Mesothelial cell of epicardium (in vitro differentiated cells): ENCODE measurements around the gene FBXO11. TPM values are rescaled to one million over a fixed set of nuclear protein-coding genes. Genes with fewer than 3 reads are reported as not detected.
"Not testable (repeated sequence)": the region's sequence is repeated elsewhere in the genome, so short reads cannot be mapped to it uniquely, and the experiment has no call there.

Source experiments
- DNase-seq, 2 experiments: peaks; one replicate each; pipeline ENCODE4 v3.0.0; 2021; ENCODE audit warnings: low spot score in 2 of 2; ENCODE audit not compliant: unreplicated experiment in 2 of 2
- H3K27ac Mint-ChIP-seq: 2 replicates; pipeline ENCODE4 v1.8.0; 2021; ENCODE audit warnings: mixed read lengths
- H3K27me3 Mint-ChIP-seq: 2 replicates; pipeline ENCODE4 v1.8.0; 2021; ENCODE audit warnings: low read depth, mixed read lengths
- H3K36me3 Mint-ChIP-seq: 2 replicates; pipeline ENCODE4 v1.8.0; 2021; ENCODE audit warnings: mixed read lengths
- H3K4me1 Mint-ChIP-seq: 2 replicates; pipeline ENCODE4 v1.8.0; 2021; ENCODE audit warnings: mixed read lengths
- H3K4me3 Mint-ChIP-seq: 2 replicates; pipeline ENCODE4 v1.8.0; 2021; ENCODE audit warnings: mild to moderate bottlenecking, moderate library complexity, mixed read lengths
- H3K9me3 Mint-ChIP-seq: 2 replicates; pipeline ENCODE4 v1.8.0; 2021; ENCODE audit warnings: mixed read lengths
- CTCF ChIP-seq: fragments of 200-600 bp; sonication (generic); IDR thresholded peaks from one replicate; pipeline ENCODE4 v1.5.0; 2021; ENCODE audit warnings: antibody characterized with exemption; ENCODE audit not compliant: unreplicated experiment
- total RNA-seq: library from RNA; stranded (reverse); gene quantifications from 3 replicates; pipeline ENCODE4 v1.2.1, GENCODE V29; 2021

Gene FBXO11
- total RNA-seq, 1 donor from 2014 or later: 102 TPM

DNA sequence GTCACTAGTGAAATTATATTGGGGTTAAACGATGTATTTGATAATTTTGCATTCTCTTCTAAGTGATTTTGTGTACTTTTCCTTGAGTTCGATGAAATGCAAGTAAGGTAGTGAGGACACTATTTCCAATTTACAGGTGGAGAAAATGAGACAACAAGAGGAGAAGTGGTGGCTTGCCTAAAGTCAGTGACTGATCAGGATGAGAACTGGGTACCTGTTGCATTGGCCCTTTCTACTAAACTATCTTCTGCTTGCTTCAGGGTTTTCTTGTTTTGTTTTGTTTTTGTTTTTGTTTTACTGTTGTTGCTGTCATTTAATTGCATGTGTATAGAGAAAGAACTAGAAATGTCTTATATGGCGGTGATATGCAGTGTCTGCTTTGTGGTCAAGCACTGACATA lies 31.4 kb upstream of the FBXO11 start:
- no peaks in the 10 kb centered on the region for H3K36me3 Mint-ChIP-seq
- no peak for DNase-seq
- no peak overlapping the region for H3K27ac Mint-ChIP-seq
- no peaks in the 10 kb centered on the region for H3K9me3 Mint-ChIP-seq
- peaks cover 5% of the 10 kb centered on the region for H3K27me3 Mint-ChIP-seq
- no peak for TF ChIP-seq CTCF
- no peaks in the 10 kb centered on the region for H3K4me1 Mint-ChIP-seq
- H3K4me3 Mint-ChIP-seq: no peak overlapping the region

- peaks cover 4% of the 10 kb centered on the region for H3K9me3 Mint-ChIP-seq
- no peak for DNase-seq
Observed at GRCh38 chr2:47935071-47935470, 28.8 kb upstream of the FBXO11 start.

DNA sequence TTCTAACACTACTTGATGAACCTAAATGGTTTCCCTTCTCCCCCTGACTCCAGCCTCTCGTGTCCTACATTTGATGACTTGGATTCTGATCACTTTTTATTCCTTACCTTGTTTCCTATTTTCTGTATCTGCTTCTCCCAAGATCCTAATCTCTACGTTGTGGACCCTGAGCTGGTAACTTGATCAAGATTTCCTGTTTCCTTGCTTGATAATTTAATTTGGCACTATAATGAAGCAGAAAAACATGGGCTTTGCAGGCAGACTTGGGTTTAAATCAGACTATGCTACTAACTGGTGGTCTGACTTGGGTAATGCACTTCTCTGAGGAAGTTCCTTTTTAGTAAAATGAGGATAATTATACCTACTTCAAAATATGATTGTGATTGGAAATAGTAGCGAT lies 11.7 kb upstream of the FBXO11 start:
- Mint-ChIP-seq H3K9me3 (no peaks in the 10 kb centered on the region), H3K27me3 (no peaks in the 10 kb centered on the region), H3K27ac (no peak overlapping the region), H3K4me1 (no peaks in the 10 kb centered on the region), H3K36me3 (no peaks in the 10 kb centered on the region), H3K4me3 (no peak overlapping the region)
- no peak for TF ChIP-seq CTCF
- no peak for DNase-seq

More at GRCh38 chr2:47935071-47935470, 28.8 kb upstream of the FBXO11 start:
- no peak overlapping the region for H3K27ac Mint-ChIP-seq
- H3K27me3 Mint-ChIP-seq: no peaks in the 10 kb centered on the region
- H3K36me3 Mint-ChIP-seq: no peaks in the 10 kb centered on the region
- H3K4me1 Mint-ChIP-seq: no peaks in the 10 kb centered on the region
- H3K4me3 Mint-ChIP-seq: no peak overlapping the region
- no peak for TF ChIP-seq CTCF

GRCh38 chr2:47917276-47917961 lies 11.1 kb upstream of the FBXO11 start:
- DNase-seq: no peak
- no peak overlapping the region for H3K27ac Mint-ChIP-seq
- no peak for TF ChIP-seq CTCF
- H3K9me3 Mint-ChIP-seq: peaks cover 2% of the 10 kb centered on the region
- no peaks in the 10 kb centered on the region for H3K27me3 Mint-ChIP-seq
- H3K4me3 Mint-ChIP-seq: no peak overlapping the region
- no peaks in the 10 kb centered on the region for H3K36me3 Mint-ChIP-seq
- H3K4me1 Mint-ChIP-seq: no peaks in the 10 kb centered on the region

- Mint-ChIP-seq H3K27me3 (no peaks in the 10 kb centered on the region), H3K9me3 (peaks cover 2% of the 10 kb centered on the region), H3K36me3 (no peaks in the 10 kb centered on the region), H3K4me3 (no peak overlapping the region), H3K27ac (no peak overlapping the region), H3K4me1 (no peaks in the 10 kb centered on the region)
- no peak for DNase-seq
- no peak for TF ChIP-seq CTCF
Observed at GRCh38 chr2:47916412-47916811, 10.1 kb upstream of the FBXO11 start.

- not testable (repeated sequence) for H3K27me3 Mint-ChIP-seq, H3K36me3 Mint-ChIP-seq, H3K9me3 Mint-ChIP-seq, H3K27ac Mint-ChIP-seq, H3K4me1 Mint-ChIP-seq, DNase-seq, H3K4me3 Mint-ChIP-seq
Observed at GRCh38 chr2:47910662-47911061, 4.4 kb upstream of the FBXO11 start.
